ENCODE results near the gene METTL25B. TPM values are rescaled to one million over a fixed set of nuclear protein-coding genes. Genes with fewer than 3 reads are reported as not detected.
A peak's percentile ranks its signal among the peaks of the same experiment; 100 is the strongest.

The METTL25B gene
- total RNA-seq, 4 donors from 2014 or later: 33.8 to 95.2 (median 64.9) TPM

GRCh38 chr1:156748670-156749418, 20.6 kb downstream of the METTL25B start:
- H3K36me3 ChIP-seq: peaks cover 0 to 14% (median 0%) of the 10 kb centered on the region in 3 donors
- peak overlapping the region; percentile 87 to 99 (median 96) for H3K27ac ChIP-seq
- DNase-seq: peak; percentile 26 to 78 (median 74)
- no peaks in the 10 kb centered on the region for H3K27me3 ChIP-seq
- no peaks in the 10 kb centered on the region for H3K9me3 ChIP-seq
- peaks cover 0 to 52% (median 33%) of the 10 kb centered on the region in 4 donors for H3K4me1 ChIP-seq
- H3K4me3 ChIP-seq: peak overlapping the region; percentile 11 to 97 (median 85)
- peak in 1 of 2 donors; percentile 45 for TF ChIP-seq POLR2A (IDR thresholded peaks at IDR 0.05)
- TF ChIP-seq CTCF (IDR thresholded peaks at IDR 0.05): peak in 1 of 6 experiments; percentile 21

GRCh38 chr1:156749419-156750118, 21.3 kb downstream of the METTL25B start:
- Histone ChIP-seq H3K27ac (peak overlapping the region; percentile 87 to 99 (median 96)), H3K27me3 (no peaks in the 10 kb centered on the region), H3K4me1 (peaks cover 0 to 54% (median 33%) of the 10 kb centered on the region in 4 donors), H3K36me3 (peaks cover 0 to 7% (median 0%) of the 10 kb centered on the region in 3 donors), H3K9me3 (no peaks in the 10 kb centered on the region), H3K4me3 (peak overlapping the region; percentile 79 to 97 (median 90))
- TF ChIP-seq POLR2A (IDR thresholded peaks at IDR 0.05) (peak; percentile 75 to 78), CTCF (IDR thresholded peaks at IDR 0.05) (peak in 3 of 6 experiments; percentile 37 to 53 (median 46))
- peak in 2 of 3 donors; percentile 85 to 88 for DNase-seq

GRCh38 chr1:156750191-156750672, 22.0 kb downstream of the METTL25B start:
- Histone ChIP-seq H3K4me3 (peak overlapping the region; percentile 79 to 97 (median 90)), H3K4me1 (peaks cover 0 to 54% (median 33%) of the 10 kb centered on the region in 4 donors)
- peak; percentile 61 to 75 (median 73) for DNase-seq

GRCh38 chr1:156750711-156751450, 22.6 kb downstream of the METTL25B start:
- TF ChIP-seq CTCF (IDR thresholded peaks at IDR 0.05) (peak in 4 of 6 experiments; percentile 7 to 39 (median 31)), POLR2A (IDR thresholded peaks at IDR 0.05) (peak in 1 of 2 donors; percentile 13)
- peak; percentile 32 to 72 (median 67) for DNase-seq
- H3K4me1 ChIP-seq: peaks cover 0 to 49% (median 33%) of the 10 kb centered on the region in 4 donors

More at GRCh38 chr1:156750191-156750672, 22.0 kb downstream of the METTL25B start:
- peak overlapping the region; percentile 87 to 99 (median 96) for H3K27ac ChIP-seq
- H3K27me3 ChIP-seq: no peaks in the 10 kb centered on the region
- TF ChIP-seq CTCF (IDR thresholded peaks at IDR 0.05) (no peak), POLR2A (IDR thresholded peaks at IDR 0.05) (no peak)
- no peaks in the 10 kb centered on the region for H3K9me3 ChIP-seq
- peaks cover 0 to under 1% (median 0%) of the 10 kb centered on the region in 3 donors for H3K36me3 ChIP-seq

DNA sequence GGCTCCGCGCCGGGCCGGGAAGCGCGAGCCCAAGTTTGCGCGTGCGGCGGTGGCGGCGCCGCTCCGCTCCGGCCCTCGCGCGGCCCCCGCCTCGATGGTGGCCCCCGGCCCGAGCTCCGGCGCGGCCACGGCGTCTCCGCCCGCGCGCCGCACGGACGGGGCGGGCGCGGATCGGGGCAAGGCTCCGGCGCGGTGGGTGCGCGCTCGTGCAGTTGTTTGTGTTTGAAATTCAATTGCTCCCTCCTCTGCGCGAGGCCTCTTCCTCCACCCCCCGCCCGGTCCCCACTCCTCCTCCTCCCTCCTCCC, 23.1 kb downstream of the METTL25B start, which contains the start of gene HDGF:
HDGF (minus strand) TSS at position 225 of the 306 bp plus-strand sequence. CDS start 246 bp downstream, outside the sequence.
- Histone ChIP-seq H3K36me3 (no peaks in the 10 kb centered on the region), H3K27ac (peak within 1 kb of the TSS; percentile 87 to 99 (median 96)), H3K4me1 (peaks cover 0 to 44% (median 31%) of the 10 kb centered on the region in 4 donors), H3K27me3 (no peaks in the 10 kb centered on the region), H3K4me3 (peak within 1 kb of the TSS; percentile 79 to 97 (median 90)), H3K9me3 (no peaks in the 10 kb centered on the region)
- TF ChIP-seq CTCF (IDR thresholded peaks at IDR 0.05) (no peak), POLR2A (IDR thresholded peaks at IDR 0.05) (peak in 1 of 2 donors; percentile 41)
- no peak for DNase-seq

More at GRCh38 chr1:156750711-156751450, 22.6 kb downstream of the METTL25B start:
- no peaks in the 10 kb centered on the region for H3K27me3 ChIP-seq
- no peaks in the 10 kb centered on the region for H3K9me3 ChIP-seq
- H3K4me3 ChIP-seq: peak overlapping the region; percentile 79 to 97 (median 90)
- peak overlapping the region; percentile 87 to 99 (median 96) for H3K27ac ChIP-seq
- H3K36me3 ChIP-seq: no peaks in the 10 kb centered on the region
